ENCODE data around the gene TMEM9B.
"Not testable (repeated sequence)": the region's sequence is repeated elsewhere in the genome, so short reads cannot be mapped to it uniquely, and the experiment has no call there.

The TMEM9B gene

GRCh38 chr11:8971924-8972316 is 7.7 kb upstream of the TMEM9B start:
- DNase-seq (ENCODE audit: low spot score): no peak

- no peak for DNase-seq (ENCODE audit: low spot score)
Measured at GRCh38 chr11:8971196-8971923, 7.1 kb upstream of the TMEM9B start.

- no peak for DNase-seq (ENCODE audit: low spot score)
Measured at GRCh38 chr11:8967184-8967583, 2.9 kb upstream of the TMEM9B start.

GRCh38 chr11:8963569-8964323 is 496 bp downstream of the TMEM9B start:
- DNase-seq (ENCODE audit: low spot score): peak; percentile 55

- no peak for DNase-seq (ENCODE audit: low spot score)
Measured at GRCh38 chr11:8962841-8963240, 1.4 kb downstream of the TMEM9B start.

- DNase-seq (ENCODE audit: low spot score): no peak
Measured at GRCh38 chr11:8961401-8961800, 2.8 kb downstream of the TMEM9B start.

GRCh38 chr11:8959546-8960166 is 4.6 kb downstream of the TMEM9B start:
- DNase-seq (ENCODE audit: low spot score): peak; percentile 74

- DNase-seq (ENCODE audit: low spot score): no peak
Measured at GRCh38 chr11:8956860-8957259, 7.4 kb downstream of the TMEM9B start.

GRCh38 chr11:8948886-8949285 is 15.4 kb downstream of the TMEM9B start:
- DNase-seq (ENCODE audit: low spot score): no peak

GRCh38 chr11:8947230-8947943 is 16.9 kb downstream of the TMEM9B start:
- DNase-seq (ENCODE audit: low spot score): no peak

- no peak for DNase-seq (ENCODE audit: low spot score)
Measured at GRCh38 chr11:8942518-8943066, 21.6 kb downstream of the TMEM9B start, which contains the start of gene ASCL3. Gene ASCL3 (minus strand): TSS chr11:8943016. CDS start chr11:8938161, 4,855 bp downstream.

GRCh38 chr11:8941341-8942103 is 22.7 kb downstream of the TMEM9B start:
- no peak for DNase-seq (ENCODE audit: low spot score)

GRCh38 chr11:8937659-8938058 is 26.6 kb downstream of the TMEM9B start:
- DNase-seq (ENCODE audit: low spot score): no peak

- DNase-seq (ENCODE audit: low spot score): no peak
Measured at GRCh38 chr11:8937159-8937558, 27.1 kb downstream of the TMEM9B start.

GRCh38 chr11:8935789-8936188 is 28.5 kb downstream of the TMEM9B start:
- DNase-seq (ENCODE audit: low spot score): not testable (repeated sequence)

GRCh38 chr11:8934742-8935488 is 29.3 kb downstream of the TMEM9B start:
- peak; percentile 77 for DNase-seq (ENCODE audit: low spot score)

- no peak for DNase-seq (ENCODE audit: low spot score)
Measured at GRCh38 chr11:8933931-8934330, 30.3 kb downstream of the TMEM9B start.

- DNase-seq (ENCODE audit: low spot score): no peak
Measured at GRCh38 chr11:8932564-8933180, 31.6 kb downstream of the TMEM9B start, which contains the start of gene C11orf16. Gene C11orf16 (minus strand): TSS chr11:8932947. CDS start chr11:8932308, 639 bp downstream.

- DNase-seq (ENCODE audit: low spot score): no peak
Measured at GRCh38 chr11:8930456-8931175, 33.6 kb downstream of the TMEM9B start.
